Tibial artery (tissue), 4 donors: ENCODE results near the gene RELN.

ENCODE experiments used
- DNase-seq, 2 donors: peaks; one replicate each; pipeline ENCODE4 v3.0.0-alpha.2; 2019
- H3K27ac ChIP-seq, 2 donors: fragments of 200-600 bp; sonication (generic) in 1 of 2; 1 replicate in 1 of 2; 2 replicates in 1 of 2; pipeline ENCODE4 v1.5.1; 2018 to 2019; ENCODE audit warnings: mild to moderate bottlenecking in 1 of 2
- H3K27me3 ChIP-seq, 2 donors: fragments of 200-600 bp; sonication (generic) in 1 of 2; one replicate each; pipeline versions ENCODE4 v1.5.1 to v1.6.0; 2016 to 2019
- H3K36me3 ChIP-seq, 3 donors: fragments of 200-600 bp; sonication (generic) in 2 of 3; one replicate each; pipeline ENCODE4 v1.5.1; 2016 to 2019; ENCODE audit warnings: mild to moderate bottlenecking in 2 of 3
- H3K4me1 ChIP-seq, 4 donors: fragments of 200-600 bp; sonication (generic) in 2 of 4; 1 replicate in 3 of 4; 2 replicates in 1 of 4; pipeline ENCODE4 v1.5.1; 2016 to 2019
- H3K4me3 ChIP-seq, 2 donors: fragments of 200-600 bp; sonication (generic) in 1 of 2; 1 replicate in 1 of 2; 2 replicates in 1 of 2; pipeline ENCODE4 v1.5.1; 2018 to 2019; ENCODE audit warnings: mild to moderate bottlenecking in 2 of 2
- H3K9me3 ChIP-seq, 3 donors: fragments of 200-600 bp; sonication (generic) in 1 of 3; one replicate each; pipeline ENCODE4 v1.5.1; 2016 to 2019
- intact Hi-C: fragments of 100-400 bp; cut with DNase I; formaldehyde crosslinking; loops from one replicate; pipeline ENCODE4 v1.15.0; 2023; ENCODE audit warnings: low total_unique reads
- TF ChIP-seq, protein P1 (sequence below), 2 experiments: fragments of 200-600 bp in 1 of 2; fragments of 450-650 bp in 1 of 2; IDR thresholded peaks; one replicate each; pipeline ENCODE4 v1.5.1; 2017 to 2019; ENCODE audit warnings: antibody characterized with exemption in 2 of 2, mild to moderate bottlenecking in 1 of 2, moderate library complexity in 1 of 2

The RELN gene

DNA sequence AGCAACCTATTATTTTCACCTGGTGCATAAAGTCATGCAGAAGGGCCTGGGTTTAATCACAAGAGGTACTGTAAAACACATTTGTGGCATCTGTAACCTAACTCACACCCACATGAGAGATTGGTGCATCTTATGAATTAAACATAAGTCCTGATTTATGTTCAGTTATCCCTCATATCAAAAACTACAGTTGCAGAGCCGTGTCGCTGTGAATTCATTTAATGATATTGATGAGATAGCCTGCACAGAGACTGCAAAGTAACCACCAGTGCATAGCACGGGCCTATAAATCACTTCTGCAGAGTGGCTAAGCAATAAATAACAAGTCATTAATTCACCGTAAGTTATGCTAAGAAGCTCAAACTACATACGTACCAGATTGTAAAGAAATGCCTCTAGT is 178.2 kb downstream of the RELN start:
- no peaks in the 10 kb centered on the region for H3K27me3 ChIP-seq
- no peak for DNase-seq
- intact Hi-C loops: no loop called here

GRCh38 chr7:103810112-103810744 is 179.2 kb downstream of the RELN start:
- H3K36me3 ChIP-seq: no peaks in the 10 kb centered on the region
- no peaks in the 10 kb centered on the region for H3K27me3 ChIP-seq
- no peak overlapping the region for H3K27ac ChIP-seq
- no peak for DNase-seq
- TF ChIP-seq, protein P1, sequence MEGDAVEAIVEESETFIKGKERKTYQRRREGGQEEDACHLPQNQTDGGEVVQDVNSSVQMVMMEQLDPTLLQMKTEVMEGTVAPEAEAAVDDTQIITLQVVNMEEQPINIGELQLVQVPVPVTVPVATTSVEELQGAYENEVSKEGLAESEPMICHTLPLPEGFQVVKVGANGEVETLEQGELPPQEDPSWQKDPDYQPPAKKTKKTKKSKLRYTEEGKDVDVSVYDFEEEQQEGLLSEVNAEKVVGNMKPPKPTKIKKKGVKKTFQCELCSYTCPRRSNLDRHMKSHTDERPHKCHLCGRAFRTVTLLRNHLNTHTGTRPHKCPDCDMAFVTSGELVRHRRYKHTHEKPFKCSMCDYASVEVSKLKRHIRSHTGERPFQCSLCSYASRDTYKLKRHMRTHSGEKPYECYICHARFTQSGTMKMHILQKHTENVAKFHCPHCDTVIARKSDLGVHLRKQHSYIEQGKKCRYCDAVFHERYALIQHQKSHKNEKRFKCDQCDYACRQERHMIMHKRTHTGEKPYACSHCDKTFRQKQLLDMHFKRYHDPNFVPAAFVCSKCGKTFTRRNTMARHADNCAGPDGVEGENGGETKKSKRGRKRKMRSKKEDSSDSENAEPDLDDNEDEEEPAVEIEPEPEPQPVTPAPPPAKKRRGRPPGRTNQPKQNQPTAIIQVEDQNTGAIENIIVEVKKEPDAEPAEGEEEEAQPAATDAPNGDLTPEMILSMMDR (IDR thresholded peaks at IDR 0.05): no peak
- H3K4me1 ChIP-seq: no peaks in the 10 kb centered on the region
- no peak overlapping the region for H3K4me3 ChIP-seq
- H3K9me3 ChIP-seq: no peaks in the 10 kb centered on the region
- intact Hi-C loops: no loop called here

More for the DNA sequence above, 178.2 kb downstream of the RELN start:
- no peak overlapping the region for H3K27ac ChIP-seq
- TF ChIP-seq, protein P1 (IDR thresholded peaks at IDR 0.05): no peak
- H3K9me3 ChIP-seq: no peaks in the 10 kb centered on the region
- H3K4me3 ChIP-seq: no peak overlapping the region
- H3K4me1 ChIP-seq: no peaks in the 10 kb centered on the region
- H3K36me3 ChIP-seq: no peaks in the 10 kb centered on the region

- Histone ChIP-seq H3K9me3 (no peaks in the 10 kb centered on the region), H3K4me1 (no peaks in the 10 kb centered on the region), H3K27ac (no peak overlapping the region), H3K27me3 (no peaks in the 10 kb centered on the region), H3K36me3 (no peaks in the 10 kb centered on the region), H3K4me3 (no peak overlapping the region)
- no peak for DNase-seq
- intact Hi-C loops: no loop called here
- TF ChIP-seq, protein P1 (IDR thresholded peaks at IDR 0.05): no peak
Measured at GRCh38 chr7:103809229-103809994, 180.0 kb downstream of the RELN start.

GRCh38 chr7:103805346-103805745 is 184.1 kb downstream of the RELN start:
- no peak for DNase-seq
- Histone ChIP-seq H3K4me3 (no peak overlapping the region), H3K27me3 (no peaks in the 10 kb centered on the region), H3K36me3 (no peaks in the 10 kb centered on the region), H3K27ac (no peak overlapping the region), H3K4me1 (no peaks in the 10 kb centered on the region), H3K9me3 (no peaks in the 10 kb centered on the region)
- TF ChIP-seq, protein P1 (IDR thresholded peaks at IDR 0.05): no peak
- intact Hi-C loops: no loop called here

DNA sequence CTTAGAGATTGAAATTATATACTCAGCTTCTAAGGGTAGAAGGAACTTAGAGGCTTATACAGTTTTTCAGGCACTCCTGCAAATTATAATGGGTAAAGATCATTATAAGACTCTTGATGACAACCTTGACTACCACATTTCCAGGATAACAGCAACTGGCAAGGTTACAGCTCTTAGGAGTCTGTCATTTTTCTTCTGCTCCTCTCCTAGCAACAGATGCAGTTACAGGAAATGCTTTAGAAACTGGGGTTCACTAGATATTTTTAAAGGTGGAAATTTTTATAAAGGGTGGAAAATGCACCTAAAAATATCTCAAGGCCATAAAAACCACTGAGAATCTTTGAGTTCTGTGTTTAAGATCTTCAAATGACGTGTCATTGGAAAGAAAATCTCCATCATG is 185.8 kb downstream of the RELN start:
- no peak for DNase-seq
- intact Hi-C loops: no loop called here

More for the DNA sequence above, 185.8 kb downstream of the RELN start:
- TF ChIP-seq, protein P1 (IDR thresholded peaks at IDR 0.05): no peak
- H3K27ac ChIP-seq: no peak overlapping the region
- no peaks in the 10 kb centered on the region for H3K27me3 ChIP-seq
- H3K36me3 ChIP-seq: no peaks in the 10 kb centered on the region
- H3K4me3 ChIP-seq: no peak overlapping the region
- no peaks in the 10 kb centered on the region for H3K4me1 ChIP-seq
- no peaks in the 10 kb centered on the region for H3K9me3 ChIP-seq
